Mesenteric fat pad (tissue), 1 donor: ENCODE results near the gene HIVEP3. TPM values are rescaled to one million over a fixed set of nuclear protein-coding genes. Genes with fewer than 3 reads are reported as not detected.

Source experiments
- DNase-seq: peaks from one replicate; pipeline ENCODE4 v3.0.0-alpha.2; 2020; ENCODE audit warnings: low spot score
- total RNA-seq: library from RNA; stranded (reverse); fragmentation: NEBNext Ultra II Directional; extraction: Animal tissue kit (Norgen Biotek cat#: 25700); gene quantifications from one replicate; pipeline ENCODE4 v1.2.1, GENCODE V29; 2021
- donor health status: DM: yes; HTN: yes; CAD: no.

Gene HIVEP3
- total RNA-seq, 1 donor from 2014 or later, result 19.9 TPM

DNA sequence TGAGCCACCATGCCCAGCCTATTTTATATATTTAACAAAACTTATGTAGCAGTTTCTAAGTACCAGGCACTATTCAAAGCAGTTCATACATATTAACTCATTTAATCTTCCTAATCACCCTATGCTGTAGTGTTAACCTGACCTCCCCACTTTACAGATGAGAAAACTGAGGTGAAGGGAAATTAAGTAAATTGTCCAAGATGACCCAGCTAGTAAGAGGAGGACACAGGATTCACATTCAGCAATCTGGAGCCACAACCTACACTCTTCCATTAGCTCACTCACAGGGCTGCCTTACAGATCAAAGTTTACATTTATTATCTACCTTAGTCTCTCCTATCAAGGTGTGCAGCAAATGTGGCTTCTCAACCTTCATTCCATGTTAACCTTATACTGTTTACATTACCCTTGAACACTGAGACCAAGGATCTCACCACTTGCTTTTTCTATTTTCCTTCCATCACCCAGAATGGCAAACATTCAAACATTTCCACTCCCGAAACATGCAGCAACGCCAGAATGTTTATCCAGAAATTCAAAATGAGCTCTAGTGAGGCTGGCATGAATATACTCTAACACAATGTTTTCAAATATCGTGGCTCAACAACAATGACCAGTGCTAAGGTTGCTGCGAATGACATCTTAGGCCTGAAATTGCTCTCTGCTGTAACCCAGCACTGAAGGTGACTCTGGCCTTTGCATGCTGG is 24.5 kb downstream of the HIVEP3 start:
- no peak for DNase-seq

DNA sequence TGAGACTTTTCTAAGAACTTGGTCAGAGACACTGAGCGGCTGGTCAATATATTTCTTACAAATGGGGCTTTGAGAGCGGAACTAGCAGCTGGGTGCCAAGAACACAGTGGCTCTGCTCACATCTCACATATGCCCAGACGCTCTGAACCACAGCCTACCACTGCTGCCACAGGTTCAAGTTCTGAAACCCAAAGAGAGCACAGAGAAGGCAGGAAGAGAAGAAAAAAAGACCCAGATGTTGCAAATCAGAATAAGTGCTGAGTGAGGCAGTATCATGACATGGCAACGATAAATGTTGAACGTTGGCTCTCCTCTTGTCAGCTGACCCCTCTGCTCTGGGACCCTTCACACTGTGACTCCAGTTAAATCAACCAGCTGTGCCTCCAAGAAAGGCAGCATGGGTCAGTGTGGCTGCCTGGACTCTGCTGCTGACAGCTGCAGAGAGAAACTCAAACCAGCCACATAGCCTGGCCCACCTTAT is 26.4 kb downstream of the HIVEP3 start:
- no peak for DNase-seq

DNA sequence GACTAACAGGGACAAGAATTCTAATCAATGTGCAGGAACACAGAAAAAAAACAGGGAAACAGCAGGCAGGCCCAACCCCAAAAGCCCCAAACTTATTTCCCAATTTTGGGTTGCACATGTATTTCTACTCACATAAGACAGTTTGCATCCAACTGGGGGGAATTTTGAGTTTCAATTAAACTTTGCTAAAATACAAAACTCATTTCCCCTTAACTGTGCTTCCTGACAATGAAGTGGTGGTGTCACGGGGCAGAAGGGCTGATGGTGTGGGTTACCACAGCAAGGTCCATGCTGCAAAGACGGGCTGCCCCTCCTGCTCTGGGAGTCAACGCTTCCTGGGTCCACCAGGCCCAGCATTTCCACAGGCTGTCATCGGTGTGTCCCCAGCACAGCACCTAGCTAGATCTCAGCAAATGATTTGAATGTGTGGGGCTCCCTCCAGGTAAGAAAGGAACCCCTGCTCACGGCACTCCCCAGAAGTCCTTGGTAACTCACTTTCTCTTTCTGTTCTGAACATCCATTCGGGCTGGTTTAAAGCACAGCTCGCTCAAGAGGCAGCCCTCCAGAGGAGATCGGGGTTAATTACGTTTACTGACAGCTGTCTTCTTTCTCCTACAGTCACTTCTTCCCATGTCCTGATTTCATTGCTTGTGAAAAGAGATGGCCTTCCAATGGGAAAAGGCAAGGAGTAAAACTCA is 27.4 kb downstream of the HIVEP3 start:
- peak; percentile 71 for DNase-seq

DNA sequence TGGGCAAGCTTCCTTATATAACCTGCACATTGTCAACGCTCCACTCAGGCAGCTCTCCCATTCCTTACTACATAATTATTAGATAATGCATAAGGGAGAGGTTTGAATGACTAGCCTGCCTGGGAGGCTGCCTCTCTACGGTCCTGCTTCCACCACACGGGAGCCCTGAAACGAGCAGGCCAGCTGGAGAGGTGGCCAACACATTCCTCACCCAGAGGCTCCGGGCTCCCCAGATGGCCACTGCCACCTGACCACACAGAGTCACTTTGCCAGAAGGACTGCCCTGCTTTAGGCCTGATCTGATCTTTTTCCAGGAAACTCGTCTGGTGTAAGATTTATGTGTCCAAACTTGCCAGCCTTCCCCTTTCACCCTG is 27.9 kb downstream of the HIVEP3 start:
- DNase-seq, result peak; percentile 84

DNA sequence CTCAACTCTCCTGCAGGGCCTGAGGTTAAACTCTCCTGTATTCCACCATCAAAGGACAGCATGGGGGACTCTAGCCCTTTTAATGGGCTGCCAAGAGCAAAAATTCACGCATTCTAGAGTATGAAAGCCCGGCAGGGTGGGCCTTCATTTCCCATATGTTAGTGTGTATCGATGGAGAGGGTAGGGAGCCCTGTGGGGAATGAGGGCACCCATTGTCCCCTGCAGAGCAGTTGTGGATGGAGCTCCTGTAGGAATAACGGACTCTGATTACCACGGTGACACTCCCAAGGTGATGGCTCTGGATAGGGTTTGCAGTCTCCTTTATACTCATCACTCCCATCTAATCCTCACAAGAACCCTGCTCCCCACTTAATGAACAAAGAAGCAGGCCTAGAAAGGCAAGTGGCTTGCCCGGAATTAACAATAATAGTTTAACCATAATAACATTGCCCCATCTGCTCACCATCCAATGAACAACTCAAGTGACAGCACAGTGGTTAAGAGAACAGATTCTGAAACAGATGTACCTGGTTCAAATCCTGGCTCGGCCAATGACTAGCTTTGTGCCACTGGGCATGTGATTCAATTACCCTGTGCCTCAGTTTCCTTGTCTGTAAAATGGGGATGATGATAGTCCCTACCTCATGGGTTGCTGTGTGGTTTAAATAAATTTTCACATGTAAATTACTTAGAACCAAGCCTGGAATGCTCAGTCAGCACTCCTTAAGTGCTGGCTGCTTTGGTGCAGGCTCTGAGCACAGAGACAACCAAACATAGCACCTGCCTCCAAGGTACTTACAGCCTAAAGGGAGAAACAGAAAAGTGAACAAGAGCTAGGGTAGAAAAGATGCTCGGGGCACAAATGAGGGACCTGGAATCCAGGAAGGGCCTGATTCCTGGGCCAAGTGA is 29.0 kb downstream of the HIVEP3 start:
- peak; percentile 60 for DNase-seq

DNA sequence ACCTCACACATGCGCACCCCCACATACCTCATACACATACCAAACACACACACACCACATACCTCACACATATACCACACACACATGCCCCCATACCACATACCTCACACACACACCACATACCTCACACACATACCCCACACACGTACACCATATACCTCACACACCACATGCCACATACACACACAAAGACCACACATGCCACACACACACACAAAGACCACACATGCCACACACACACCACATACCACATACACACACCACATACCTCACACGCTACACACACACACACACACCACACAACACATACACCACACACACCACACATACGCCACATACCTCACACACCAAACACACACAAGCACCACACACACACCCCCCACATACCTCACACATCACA is 30.0 kb downstream of the HIVEP3 start:
- DNase-seq, result no peak

DNA sequence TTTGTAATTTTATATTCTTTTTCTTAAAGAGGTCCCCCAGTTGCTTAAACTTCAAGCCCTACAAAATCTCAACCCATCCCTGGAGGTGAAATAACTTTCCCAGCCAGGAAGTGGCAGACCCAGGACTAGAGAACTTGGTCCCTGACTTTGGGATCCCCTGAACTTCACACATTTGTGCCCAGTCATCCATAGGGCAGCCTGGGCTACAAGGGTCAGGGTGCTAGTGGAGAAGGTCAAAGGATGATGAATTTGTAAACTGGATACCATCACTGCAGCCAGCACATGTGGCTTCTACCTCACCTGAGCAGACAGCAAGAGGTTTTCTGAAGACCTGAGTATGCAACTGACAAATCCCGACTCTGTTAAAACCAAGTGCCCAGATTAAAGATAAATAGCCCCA is 31.4 kb downstream of the HIVEP3 start:
- no peak for DNase-seq

DNA sequence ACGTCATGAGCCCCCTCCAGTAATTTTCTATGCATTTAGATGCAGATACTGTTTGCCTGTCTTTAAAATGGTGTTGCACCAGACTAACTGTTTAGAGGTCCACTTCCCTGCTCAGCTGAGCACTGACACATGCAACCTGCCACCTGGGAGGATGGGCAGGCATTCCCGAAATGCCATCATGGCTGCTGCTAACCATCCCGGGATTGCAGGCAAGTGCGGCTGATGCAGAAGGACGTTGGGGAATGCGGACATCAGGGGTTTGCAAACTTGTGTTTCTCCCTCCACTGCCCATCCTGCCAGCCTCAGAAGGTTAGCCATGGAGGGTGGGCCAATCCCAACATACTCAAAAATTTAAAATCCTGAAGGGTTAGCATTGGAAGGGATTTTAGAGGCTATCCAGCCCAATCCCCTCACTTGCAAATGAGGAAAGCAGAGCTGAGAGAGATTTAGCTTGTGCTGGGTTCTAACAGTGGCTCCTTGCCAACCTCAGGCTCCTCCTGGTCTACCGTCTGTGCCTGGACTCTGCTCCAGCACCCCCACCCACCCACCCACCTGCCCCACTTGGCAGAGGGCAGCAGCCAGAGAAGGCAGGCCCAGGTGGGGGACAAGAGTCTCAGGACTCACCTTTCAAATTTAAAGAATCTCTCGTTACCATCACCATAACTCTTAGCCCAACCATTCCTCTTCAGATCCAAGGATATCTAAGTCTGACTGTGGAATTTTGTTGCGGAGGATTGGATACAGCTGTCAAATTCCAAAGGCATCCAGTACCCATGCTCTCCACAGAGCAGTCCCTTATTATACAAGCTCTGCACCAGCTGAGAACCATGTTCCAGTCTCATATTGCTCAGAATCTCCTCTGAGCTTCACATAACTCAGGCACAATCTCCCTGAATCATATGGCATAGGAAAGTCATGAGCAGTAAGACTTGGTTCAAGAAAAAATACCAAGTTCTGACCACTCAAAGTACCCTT is 34.2 kb downstream of the HIVEP3 start:
- DNase-seq, result peak; percentile 59

DNA sequence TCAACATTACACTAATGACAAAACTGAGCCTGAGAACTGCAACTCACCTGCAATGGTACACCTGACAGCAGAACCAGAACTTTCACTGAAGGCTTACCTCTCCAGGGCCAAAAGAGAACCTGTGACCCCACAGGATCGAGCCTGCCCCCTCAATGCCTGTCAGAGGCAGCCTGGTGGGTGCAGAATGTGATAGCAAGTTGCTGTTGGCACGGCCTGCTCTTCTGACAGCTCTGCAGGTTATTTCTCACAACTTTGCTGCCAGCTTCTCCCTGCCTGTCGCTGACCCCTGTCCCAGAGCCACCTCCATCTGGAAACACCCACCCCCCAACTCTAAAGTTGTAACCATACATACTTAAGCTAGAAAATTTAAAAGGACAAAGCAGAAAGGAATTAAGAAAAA is 35.2 kb downstream of the HIVEP3 start:
- peak; percentile 59 for DNase-seq

DNA sequence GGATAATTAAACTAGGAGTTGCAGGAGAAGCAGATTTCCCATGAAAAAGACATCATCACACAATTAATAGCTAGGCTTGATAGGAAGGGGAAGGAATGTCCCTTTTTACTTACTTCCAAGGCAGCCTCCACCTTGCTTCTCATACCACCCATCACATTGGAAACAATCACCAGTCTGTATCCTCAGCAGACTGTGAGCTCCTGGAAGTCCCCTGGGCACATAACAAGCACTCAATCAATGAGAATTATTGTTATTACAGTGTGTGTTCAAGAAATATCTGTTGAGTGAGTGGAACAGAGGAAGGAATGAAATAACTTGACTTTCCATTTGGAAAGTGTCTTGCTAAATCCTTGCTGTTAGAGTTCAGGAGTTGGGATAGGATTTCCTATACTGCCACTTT is 36.2 kb downstream of the HIVEP3 start:
- no peak for DNase-seq

DNA sequence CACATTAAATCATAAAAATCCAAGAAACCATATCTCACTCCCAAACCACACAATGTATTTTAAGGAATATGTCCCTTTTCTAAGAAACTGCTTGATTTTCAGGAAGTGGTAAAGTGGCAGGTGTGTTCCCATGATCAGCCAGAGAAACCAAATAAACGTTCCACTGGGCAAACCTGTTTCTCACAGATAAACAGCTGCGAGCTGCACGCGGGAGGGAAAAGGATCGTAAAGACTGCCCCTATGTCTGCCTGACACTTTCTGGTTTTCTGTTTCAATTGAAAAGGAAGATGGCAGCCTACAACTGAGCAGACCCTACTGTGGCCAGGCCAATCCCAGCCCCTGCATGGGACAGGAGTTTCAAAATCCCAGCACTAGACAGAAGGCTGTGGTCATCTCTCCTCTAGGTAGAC is 36.6 kb downstream of the HIVEP3 start:
- peak; percentile 47 for DNase-seq

DNA sequence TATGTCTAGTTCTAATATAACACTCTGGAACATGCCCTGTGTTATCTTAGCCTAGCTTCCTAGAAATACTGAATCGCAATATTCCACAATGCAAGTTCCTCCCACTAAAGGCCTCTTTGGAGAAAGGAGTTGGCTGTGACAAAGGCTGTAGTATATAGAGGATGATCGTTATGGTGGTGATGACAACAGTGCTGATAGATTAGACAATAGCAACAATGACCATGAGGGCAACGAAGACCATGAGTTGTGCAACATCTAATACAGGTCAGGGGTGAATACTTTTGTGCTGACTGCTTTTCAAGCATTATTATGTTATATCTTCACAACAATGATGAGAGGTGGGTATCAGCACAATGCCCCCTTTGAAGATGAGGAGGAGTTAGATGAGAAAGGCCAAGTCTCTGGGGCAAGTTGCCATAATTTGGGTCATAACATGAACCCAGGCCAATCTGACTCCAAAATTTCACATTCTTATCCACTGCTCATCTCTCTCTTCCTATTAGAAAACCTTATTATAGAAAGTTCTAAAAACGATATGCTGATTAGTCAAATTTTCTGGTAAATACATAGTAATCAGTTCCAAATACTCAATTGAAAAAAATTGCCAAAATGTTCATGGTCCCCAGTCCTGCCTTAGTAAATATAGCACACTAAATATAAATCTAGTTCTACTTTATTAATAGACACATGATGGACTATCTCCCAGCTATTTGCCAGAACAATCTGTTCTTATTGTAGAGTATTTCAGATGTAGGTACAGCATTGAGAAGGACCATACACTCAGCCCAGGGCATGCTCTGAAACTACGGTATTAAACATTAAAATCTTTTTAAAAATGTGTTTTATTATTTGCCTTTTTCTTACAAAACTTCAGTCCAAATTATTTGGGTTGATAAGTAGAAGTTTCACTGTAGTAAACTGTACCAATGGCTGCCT is 37.5 kb downstream of the HIVEP3 start:
- no peak for DNase-seq

DNA sequence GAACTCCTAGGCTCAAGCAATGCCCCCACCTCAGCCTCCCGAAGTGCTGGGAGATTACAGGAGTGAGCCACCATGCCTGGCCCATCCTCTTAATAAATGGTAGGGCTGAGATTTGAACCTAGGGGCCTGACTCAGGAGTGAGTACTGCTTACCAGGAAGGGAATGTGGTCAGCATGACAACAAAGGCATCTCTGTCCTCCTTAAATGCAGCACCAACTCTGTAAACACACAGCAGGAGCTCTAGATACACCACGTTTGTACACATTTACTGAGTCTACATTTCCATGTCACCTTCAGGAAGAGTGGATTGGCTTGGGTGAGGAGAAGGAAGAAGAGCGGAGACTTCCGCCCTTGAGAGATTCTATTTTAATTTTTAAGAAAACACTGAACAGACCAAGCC is 38.5 kb downstream of the HIVEP3 start:
- DNase-seq, result no peak

DNA sequence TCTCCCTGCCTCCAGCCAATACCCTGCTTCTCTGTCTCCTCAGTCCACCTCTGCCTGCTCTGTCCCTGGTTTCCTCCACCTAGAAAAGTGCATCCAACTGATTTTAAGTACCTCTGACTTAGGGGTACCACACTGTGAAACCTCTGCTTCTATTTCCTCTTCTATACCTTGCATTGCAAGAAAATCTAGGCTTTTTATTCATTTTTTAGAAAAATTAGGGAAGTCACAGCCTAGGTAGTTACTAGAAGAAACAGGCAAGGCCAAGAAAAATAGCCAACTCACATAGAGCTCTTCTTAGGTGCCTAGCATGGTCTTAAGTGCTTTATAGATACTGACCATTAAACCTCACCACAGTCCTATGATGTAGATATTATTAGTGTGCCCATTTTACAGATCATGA is 39.1 kb downstream of the HIVEP3 start:
- DNase-seq, result no peak

DNA sequence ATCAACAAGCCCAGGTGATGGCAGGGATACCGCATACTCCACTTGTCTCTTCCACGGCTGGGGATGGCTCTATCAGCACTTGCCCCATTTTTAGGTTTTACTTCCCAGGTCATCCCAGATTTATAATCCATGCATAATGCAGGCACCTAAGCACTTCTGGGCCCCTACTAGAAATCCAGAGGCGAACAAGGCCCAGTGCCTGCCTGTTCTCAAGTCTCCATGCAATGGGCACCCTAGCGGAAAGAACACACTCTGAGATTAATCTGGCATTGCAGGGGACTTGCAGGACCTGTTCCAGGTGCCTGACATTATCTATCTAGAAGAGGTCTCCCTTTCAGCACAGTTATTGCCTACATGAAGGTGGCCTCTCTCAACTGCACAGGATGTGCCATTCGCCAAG is 39.8 kb downstream of the HIVEP3 start:
- DNase-seq, result peak; percentile 59

DNA sequence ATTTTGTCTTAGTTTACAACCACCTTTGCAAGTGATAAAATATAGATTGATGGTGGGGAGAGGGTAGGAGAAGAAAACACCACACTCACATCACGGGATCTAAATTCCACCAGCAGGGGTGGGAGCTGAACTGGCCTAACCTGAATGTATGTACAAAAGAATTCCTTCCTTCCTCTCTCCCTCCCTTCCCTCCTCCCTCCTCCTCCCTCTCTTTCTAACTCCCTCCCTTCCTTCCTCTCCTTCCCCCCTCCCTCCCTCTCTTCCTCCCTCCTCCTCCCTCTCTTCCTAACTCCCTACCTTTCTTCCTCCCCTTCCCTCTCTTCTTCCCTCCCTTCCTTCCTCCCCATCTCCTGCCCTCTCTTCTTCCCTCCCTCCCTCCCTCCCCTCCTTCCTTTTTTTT is 40.2 kb downstream of the HIVEP3 start:
- DNase-seq, result no peak

DNA sequence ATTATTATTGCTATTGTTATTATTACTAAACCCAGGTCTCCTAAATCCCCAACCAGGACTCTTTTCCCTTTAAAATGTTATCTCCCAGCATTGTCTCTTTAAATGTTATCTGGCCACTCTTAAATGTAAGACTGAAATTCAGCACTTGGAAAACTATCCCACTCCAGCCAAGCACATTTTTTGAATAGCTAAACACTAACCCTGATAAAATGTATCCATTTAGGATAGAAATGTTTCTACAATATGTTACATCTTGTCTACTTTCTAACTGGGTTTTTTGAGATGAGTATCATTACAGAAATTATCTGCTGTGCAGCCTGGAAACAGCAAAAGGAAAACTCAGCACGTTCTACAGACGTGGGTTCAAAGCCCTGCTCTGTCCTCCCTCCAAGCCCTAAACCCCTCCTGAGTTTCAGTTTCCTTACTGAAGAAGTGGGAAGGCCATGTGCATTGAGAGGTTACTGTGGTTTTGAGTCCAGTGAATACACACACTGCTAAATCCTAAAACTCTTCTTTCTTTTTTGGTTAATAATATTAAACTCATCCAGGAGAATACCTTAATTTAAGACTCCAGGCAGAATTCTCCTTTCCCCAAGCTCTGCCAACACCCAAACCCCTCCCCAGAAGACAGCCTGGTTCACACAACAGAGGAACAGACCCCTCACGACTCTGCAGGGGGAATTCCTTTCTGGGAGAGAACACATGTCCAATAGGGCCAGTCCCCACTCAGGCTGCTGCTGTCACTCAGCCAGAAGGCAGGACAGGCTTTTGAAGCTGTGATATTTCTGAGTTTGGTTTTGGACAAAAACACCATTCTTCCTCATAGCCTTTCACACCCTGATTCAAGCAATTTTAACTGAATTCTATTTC is 41.9 kb downstream of the HIVEP3 start:
- no peak for DNase-seq

DNA sequence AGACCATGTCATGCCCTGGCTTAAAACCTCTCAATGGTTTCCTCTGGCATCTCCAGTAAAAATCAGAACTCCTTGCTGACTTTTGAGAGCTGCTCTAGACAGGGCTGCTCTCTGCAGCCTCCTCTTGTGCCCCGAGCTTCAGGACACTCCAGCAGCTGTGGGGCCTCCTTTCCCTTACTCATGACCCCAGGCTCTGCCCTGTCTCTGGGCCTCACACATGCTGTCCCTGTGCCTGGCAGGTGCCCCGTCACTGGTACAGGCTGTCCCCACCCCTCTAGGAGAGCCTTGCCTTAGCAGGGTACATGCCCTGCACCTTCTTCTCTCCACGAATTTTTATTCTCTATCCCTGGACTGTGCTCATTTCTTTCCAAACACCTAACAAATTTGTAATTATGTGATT is 43.2 kb downstream of the HIVEP3 start:
- DNase-seq, result no peak
